ENCODE data around the gene RSBN1. TPM values are rescaled to one million over a fixed set of nuclear protein-coding genes. Genes with fewer than 3 reads are reported as not detected.

The RSBN1 gene
- polyA plus RNA-seq, 1 of the 3 experiments (the other 2 are of a cell fraction): 4.0 TPM

DNA sequence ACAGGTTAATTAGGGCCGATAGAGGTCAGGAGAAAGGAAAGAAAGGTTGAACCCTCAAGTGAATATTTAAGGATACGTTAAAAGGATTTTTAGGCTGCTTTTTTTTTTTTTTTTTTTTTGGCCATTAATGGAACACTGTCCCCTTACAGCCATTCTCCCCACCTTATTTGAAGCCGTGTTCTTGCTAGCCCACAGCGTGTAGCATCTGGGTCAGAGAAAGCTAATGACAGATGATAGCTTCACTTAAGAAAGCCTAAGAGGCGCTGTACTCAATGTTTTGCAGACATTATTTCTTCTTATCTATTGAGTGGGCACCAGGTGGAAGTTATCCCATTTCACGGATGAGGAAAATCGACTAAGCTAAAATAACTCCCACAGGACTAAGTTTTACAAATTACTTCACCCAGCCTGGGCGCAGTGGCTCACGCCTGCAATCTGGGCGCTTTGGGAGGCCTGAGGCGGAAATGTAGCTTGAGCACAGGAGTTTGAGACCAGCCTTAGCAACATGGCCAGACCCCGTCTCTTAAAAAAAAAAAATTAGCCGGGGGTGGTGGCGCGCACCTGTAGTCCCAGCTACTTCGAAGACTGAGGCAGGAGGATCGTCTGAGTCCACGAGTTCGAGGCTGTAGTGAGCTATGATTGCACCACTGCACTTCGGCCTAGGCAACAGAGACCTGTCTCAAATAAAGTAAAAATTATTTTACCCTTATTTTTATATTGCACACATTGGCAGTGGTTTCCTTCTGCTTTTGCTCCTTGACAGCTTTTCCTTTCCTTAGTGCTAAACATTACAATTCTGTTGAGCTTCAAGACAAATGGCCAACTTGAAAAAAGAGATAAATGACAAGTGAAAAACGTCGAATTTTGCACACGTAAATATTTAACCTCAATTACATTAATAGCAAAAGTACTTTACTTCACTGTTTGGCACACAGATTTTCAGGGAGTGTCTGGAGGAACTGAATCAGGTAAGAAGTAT, 51.9 kb downstream of the RSBN1 start:
- ChIA-PET POLR2A (interaction anchor here (1.0 to 2.9 kb wide), 3 partner anchors 8 to 372 kb away, joined by 3 to 22 read pairs (median 4); partner anchors contain the start of gene RSBN1), CTCF (interaction anchor here (1.0 to 1.5 kb wide), 3 partner anchors 41 to 144 kb away, joined by 3 to 4 read pairs (median 3); partner anchors contain the start of genes AP4B1 and DCLRE1B)
- Histone ChIP-seq H3K9me3 (no peaks in the 10 kb centered on the region), H3K9ac (peak overlapping the region; percentile 88), H3K79me2 (ENCODE audit: insufficient read depth) (peaks cover 35% of the 10 kb centered on the region), H3K27me3 (ENCODE audit: insufficient read depth) (no peaks in the 10 kb centered on the region), H3F3A (replicated peaks; ENCODE audit: insufficient read depth) (peaks cover 29% of the 10 kb centered on the region), H3K9me2 (no peaks in the 10 kb centered on the region), H2AFZ (ENCODE audit: low read depth) (peak overlapping the region; percentile 88), H3K36me3 (replicated peaks in 1 of 2; ENCODE audit: control insufficient read depth in 1 of 2, insufficient read depth in 2 of 2, low read length in 1 of 2) (peaks cover 17 to 19% of the 10 kb centered on the region in 2 experiments), H3K4me2 (peak overlapping the region; percentile 89), H3K4me1 (ENCODE audit: control insufficient read depth in 1 of 2, insufficient read depth in 2 of 2, low read depth in 1 of 2, low read length in 1 of 2) (peaks cover 9 to 11% of the 10 kb centered on the region in 2 experiments; a peak in 3 of 4 replicates), H4K20me1 (ENCODE audit: insufficient read depth) (no peaks in the 10 kb centered on the region), H3K27ac (ENCODE audit: low read depth in 2 of 2, low read length in 1 of 2) (peak overlapping the region; percentile 95 to 98), H3K4me3 (ENCODE audit: low read depth in 2 of 2, low read length in 1 of 2) (peak overlapping the region; percentile 86 to 89)
- 86% methylated on average over 23 of the region's 23 CpGs for WGBS (ENCODE audit: low lambda C conversion rate)
- no peak for DNase-seq
- TF ChIP-seq, protein P1, sequence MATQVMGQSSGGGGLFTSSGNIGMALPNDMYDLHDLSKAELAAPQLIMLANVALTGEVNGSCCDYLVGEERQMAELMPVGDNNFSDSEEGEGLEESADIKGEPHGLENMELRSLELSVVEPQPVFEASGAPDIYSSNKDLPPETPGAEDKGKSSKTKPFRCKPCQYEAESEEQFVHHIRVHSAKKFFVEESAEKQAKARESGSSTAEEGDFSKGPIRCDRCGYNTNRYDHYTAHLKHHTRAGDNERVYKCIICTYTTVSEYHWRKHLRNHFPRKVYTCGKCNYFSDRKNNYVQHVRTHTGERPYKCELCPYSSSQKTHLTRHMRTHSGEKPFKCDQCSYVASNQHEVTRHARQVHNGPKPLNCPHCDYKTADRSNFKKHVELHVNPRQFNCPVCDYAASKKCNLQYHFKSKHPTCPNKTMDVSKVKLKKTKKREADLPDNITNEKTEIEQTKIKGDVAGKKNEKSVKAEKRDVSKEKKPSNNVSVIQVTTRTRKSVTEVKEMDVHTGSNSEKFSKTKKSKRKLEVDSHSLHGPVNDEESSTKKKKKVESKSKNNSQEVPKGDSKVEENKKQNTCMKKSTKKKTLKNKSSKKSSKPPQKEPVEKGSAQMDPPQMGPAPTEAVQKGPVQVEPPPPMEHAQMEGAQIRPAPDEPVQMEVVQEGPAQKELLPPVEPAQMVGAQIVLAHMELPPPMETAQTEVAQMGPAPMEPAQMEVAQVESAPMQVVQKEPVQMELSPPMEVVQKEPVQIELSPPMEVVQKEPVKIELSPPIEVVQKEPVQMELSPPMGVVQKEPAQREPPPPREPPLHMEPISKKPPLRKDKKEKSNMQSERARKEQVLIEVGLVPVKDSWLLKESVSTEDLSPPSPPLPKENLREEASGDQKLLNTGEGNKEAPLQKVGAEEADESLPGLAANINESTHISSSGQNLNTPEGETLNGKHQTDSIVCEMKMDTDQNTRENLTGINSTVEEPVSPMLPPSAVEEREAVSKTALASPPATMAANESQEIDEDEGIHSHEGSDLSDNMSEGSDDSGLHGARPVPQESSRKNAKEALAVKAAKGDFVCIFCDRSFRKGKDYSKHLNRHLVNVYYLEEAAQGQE (IDR thresholded peaks at IDR 0.05; ENCODE audit: low read depth, low read length): no peak
- TF ChIP-seq RAD21 (IDR thresholded peaks at IDR 0.05; ENCODE audit: low read length) (no peak), SMC3 (IDR thresholded peaks at IDR 0.05; ENCODE audit: low read depth, low read length) (no peak), EP300 (IDR thresholded peaks at IDR 0.05; ENCODE audit: borderline replicate concordance in 1 of 2, low read depth in 1 of 2, low read length in 1 of 2) (no peak), TAF1 (IDR thresholded peaks at IDR 0.05; ENCODE audit: borderline replicate concordance, low read depth, low read length) (no peak), JUND (IDR thresholded peaks at IDR 0.05) (no peak), YY1 (IDR thresholded peaks at IDR 0.05; ENCODE audit: low read depth) (no peak), POLR2AphosphoS5 (IDR thresholded peaks at IDR 0.05; ENCODE audit: low read depth, low read length) (no peak; the same call in 1 of the 2 replicates), RCOR1 (IDR thresholded peaks at IDR 0.05; ENCODE audit: low read length) (no peak), FOSL2 (IDR thresholded peaks at IDR 0.05; ENCODE audit: borderline replicate concordance, low read depth) (no peak), NFIC (IDR thresholded peaks at IDR 0.05; ENCODE audit: borderline replicate concordance) (no peak), CHD2 (IDR thresholded peaks at IDR 0.05; ENCODE audit: low read length, partially characterized antibody) (no peak), RXRA (IDR thresholded peaks at IDR 0.05; ENCODE audit: borderline replicate concordance, low read depth) (no peak), TCF12 (IDR thresholded peaks at IDR 0.05) (no peak), NRF1 (IDR thresholded peaks at IDR 0.05; ENCODE audit: low read depth, low read length) (no peak)
- TF ChIP-seq, protein P2, sequence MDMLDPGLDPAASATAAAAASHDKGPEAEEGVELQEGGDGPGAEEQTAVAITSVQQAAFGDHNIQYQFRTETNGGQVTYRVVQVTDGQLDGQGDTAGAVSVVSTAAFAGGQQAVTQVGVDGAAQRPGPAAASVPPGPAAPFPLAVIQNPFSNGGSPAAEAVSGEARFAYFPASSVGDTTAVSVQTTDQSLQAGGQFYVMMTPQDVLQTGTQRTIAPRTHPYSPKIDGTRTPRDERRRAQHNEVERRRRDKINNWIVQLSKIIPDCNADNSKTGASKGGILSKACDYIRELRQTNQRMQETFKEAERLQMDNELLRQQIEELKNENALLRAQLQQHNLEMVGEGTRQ (IDR thresholded peaks at IDR 0.05; ENCODE audit: borderline replicate concordance, low read depth, low read length): no peak
- TF ChIP-seq, protein P3, sequence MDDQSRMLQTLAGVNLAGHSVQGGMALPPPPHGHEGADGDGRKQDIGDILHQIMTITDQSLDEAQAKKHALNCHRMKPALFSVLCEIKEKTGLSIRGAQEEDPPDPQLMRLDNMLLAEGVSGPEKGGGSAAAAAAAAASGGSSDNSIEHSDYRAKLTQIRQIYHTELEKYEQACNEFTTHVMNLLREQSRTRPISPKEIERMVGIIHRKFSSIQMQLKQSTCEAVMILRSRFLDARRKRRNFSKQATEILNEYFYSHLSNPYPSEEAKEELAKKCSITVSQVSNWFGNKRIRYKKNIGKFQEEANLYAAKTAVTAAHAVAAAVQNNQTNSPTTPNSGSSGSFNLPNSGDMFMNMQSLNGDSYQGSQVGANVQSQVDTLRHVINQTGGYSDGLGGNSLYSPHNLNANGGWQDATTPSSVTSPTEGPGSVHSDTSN (IDR thresholded peaks at IDR 0.05): no peak
- TF ChIP-seq, protein P4, sequence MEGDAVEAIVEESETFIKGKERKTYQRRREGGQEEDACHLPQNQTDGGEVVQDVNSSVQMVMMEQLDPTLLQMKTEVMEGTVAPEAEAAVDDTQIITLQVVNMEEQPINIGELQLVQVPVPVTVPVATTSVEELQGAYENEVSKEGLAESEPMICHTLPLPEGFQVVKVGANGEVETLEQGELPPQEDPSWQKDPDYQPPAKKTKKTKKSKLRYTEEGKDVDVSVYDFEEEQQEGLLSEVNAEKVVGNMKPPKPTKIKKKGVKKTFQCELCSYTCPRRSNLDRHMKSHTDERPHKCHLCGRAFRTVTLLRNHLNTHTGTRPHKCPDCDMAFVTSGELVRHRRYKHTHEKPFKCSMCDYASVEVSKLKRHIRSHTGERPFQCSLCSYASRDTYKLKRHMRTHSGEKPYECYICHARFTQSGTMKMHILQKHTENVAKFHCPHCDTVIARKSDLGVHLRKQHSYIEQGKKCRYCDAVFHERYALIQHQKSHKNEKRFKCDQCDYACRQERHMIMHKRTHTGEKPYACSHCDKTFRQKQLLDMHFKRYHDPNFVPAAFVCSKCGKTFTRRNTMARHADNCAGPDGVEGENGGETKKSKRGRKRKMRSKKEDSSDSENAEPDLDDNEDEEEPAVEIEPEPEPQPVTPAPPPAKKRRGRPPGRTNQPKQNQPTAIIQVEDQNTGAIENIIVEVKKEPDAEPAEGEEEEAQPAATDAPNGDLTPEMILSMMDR (IDR thresholded peaks at IDR 0.05): no peak
- TF ChIP-seq, protein P5, sequence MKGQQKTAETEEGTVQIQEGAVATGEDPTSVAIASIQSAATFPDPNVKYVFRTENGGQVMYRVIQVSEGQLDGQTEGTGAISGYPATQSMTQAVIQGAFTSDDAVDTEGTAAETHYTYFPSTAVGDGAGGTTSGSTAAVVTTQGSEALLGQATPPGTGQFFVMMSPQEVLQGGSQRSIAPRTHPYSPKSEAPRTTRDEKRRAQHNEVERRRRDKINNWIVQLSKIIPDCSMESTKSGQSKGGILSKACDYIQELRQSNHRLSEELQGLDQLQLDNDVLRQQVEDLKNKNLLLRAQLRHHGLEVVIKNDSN (IDR thresholded peaks at IDR 0.05; ENCODE audit: borderline replicate concordance, low read depth): no peak
- TF ChIP-seq, protein P6, sequence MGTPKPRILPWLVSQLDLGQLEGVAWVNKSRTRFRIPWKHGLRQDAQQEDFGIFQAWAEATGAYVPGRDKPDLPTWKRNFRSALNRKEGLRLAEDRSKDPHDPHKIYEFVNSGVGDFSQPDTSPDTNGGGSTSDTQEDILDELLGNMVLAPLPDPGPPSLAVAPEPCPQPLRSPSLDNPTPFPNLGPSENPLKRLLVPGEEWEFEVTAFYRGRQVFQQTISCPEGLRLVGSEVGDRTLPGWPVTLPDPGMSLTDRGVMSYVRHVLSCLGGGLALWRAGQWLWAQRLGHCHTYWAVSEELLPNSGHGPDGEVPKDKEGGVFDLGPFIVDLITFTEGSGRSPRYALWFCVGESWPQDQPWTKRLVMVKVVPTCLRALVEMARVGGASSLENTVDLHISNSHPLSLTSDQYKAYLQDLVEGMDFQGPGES (IDR thresholded peaks at IDR 0.05; ENCODE audit: low read depth, low read length): no peak
